HepG2 (cell line): ENCODE measurements around the gene MED10. TPM values are rescaled to one million over a fixed set of nuclear protein-coding genes. Genes with fewer than 3 reads are reported as not detected.

Experiments
- ATAC-seq: fragments of 200-7000 bp; cut with Tn5 transposase; 3 replicates; pipeline ENCODE4 v1.9.1; 2020; ENCODE audit warnings: mild to moderate bottlenecking, moderate library complexity
- BruUV-seq: library from RNA; stranded (reverse); fragments of 400-500 nt; replicated peaks from 2 replicates; lab custom pipeline; 2021; lab: Mats Ljungman, UMichigan
- CTCF ChIA-PET: fragments of 300-600 bp; formaldehyde crosslinking; extraction: SDS; loops from one replicate; lab custom pipeline; 2021; ENCODE audit warnings: low total read pairs, inconsistent platforms, low intra/inter-chr PET ratio; lab: Yijun Ruan, JAX
- POLR2A ChIA-PET: fragments of 350-600 bp; sonication (Branson Sonifier 250); formaldehyde crosslinking; loops from one replicate; lab custom pipeline; 2020; ENCODE audit warnings: antibody characterized with exemption, inconsistent platforms; lab: Yijun Ruan, JAX
- DNase-seq: peaks from one replicate; pipeline ENCODE4 v3.0.0-alpha.2; 2015; ENCODE audit warnings: low spot score
- FAIRE-seq: peaks from 3 replicates; lab custom pipeline; 2011; peaks lifted over from hg19 to GRCh38; lab: Jason Lieb, UNC
- H2AFZ ChIP-seq: one replicate; pipeline ENCODE4 v1.6.1; 2011; ENCODE audit warnings: low read length, inconsistent platforms
- H3K27ac ChIP-seq: fragments of 300-600 bp; 3 replicates; pipeline ENCODE4 v1.8.0; 2011; ENCODE audit warnings: mixed run types, mild to moderate bottlenecking, mixed read lengths, low read length, inconsistent platforms; ENCODE audit not compliant: insufficient read depth; ENCODE audit errors: extremely low read length
- H3K27me3 ChIP-seq, 2 experiments: fragments of 200-600 bp in 1 of 2; 2 replicates in 1 of 2; 3 replicates in 1 of 2; pipeline versions ENCODE4 v1.6.0 to v1.8.0; 2011; ENCODE audit warnings: low read length in 2 of 2, mild to moderate bottlenecking in 2 of 2, moderate library complexity in 2 of 2, inconsistent platforms in 1 of 2; ENCODE audit not compliant: insufficient read depth in 2 of 2, control insufficient read depth in 1 of 2
- H3K36me3 ChIP-seq, 2 experiments: fragments of 200-600 bp in 1 of 2; replicated peaks in 1 of 2; 2 replicates in 1 of 2; 3 replicates in 1 of 2; pipeline versions ENCODE4 v1.5.1 to v1.8.0; 2011; ENCODE audit warnings: low read length in 2 of 2, inconsistent platforms in 1 of 2; ENCODE audit not compliant: insufficient read depth in 2 of 2, control insufficient read depth in 1 of 2
- H3K4me1 ChIP-seq: 2 replicates; pipeline ENCODE4 v1.5.1; 2012; ENCODE audit warnings: low read length, inconsistent platforms; ENCODE audit not compliant: insufficient read depth
- H3K4me2 ChIP-seq: 2 replicates; pipeline ENCODE4 v1.6.0; 2011; ENCODE audit warnings: low read depth, low read length, inconsistent platforms
- H3K4me3 ChIP-seq, 3 experiments: fragments of 200-600 bp in 1 of 3; sonication (generic), shearing (Covaris generic) in 1 of 3; replicated peaks in 1 of 3; 2 replicates each; pipeline ENCODE4 v1.5.1; 2011 to 2016; ENCODE audit warnings: low read length in 3 of 3, inconsistent platforms in 2 of 3, low read depth in 2 of 3, mild to moderate bottlenecking in 2 of 3, control low read depth in 1 of 3, mixed read lengths in 1 of 3; ENCODE audit not compliant: insufficient read depth in 1 of 3
- H3K79me2 ChIP-seq: one replicate; pipeline ENCODE4 v1.6.1; 2011; ENCODE audit warnings: low read length, inconsistent platforms; ENCODE audit not compliant: insufficient read depth
- H3K9ac ChIP-seq: 2 replicates; pipeline ENCODE4 v1.6.0; 2011; ENCODE audit warnings: mild to moderate bottlenecking, low read depth, low read length, inconsistent platforms; ENCODE audit not compliant: insufficient read depth
- H3K9me3 ChIP-seq: 2 replicates; pipeline ENCODE4 v1.5.1; 2012; ENCODE audit warnings: mild to moderate bottlenecking, low read length
- H4K20me1 ChIP-seq: 2 replicates; pipeline ENCODE4 v1.6.0; 2011; ENCODE audit warnings: inconsistent platforms, mild to moderate bottlenecking, low read length, moderate library complexity; ENCODE audit not compliant: insufficient read depth
- AHR ChIP-seq: IDR thresholded peaks from 2 replicates; pipeline ENCODE4 v1.6.1; 2018; ENCODE audit warnings: missing genetic modification reagents, missing compliant biosample characterization
- CEBPG ChIP-seq: IDR thresholded peaks from 2 replicates; pipeline ENCODE4 v1.6.1; 2016
- CENPX ChIP-seq: sonication (generic); formaldehyde crosslinking; IDR thresholded peaks from 2 replicates; pipeline ENCODE4 v1.9.0; 2021; ENCODE audit warnings: mild to moderate bottlenecking, missing genetic modification reagents, moderate library complexity
- GATAD1 ChIP-seq: IDR thresholded peaks from 2 replicates; pipeline ENCODE4 v1.6.1; 2016; ENCODE audit warnings: missing genetic modification reagents, missing compliant biosample characterization
- HOXA9 ChIP-seq: sonication (generic); formaldehyde crosslinking; IDR thresholded peaks from 2 replicates; pipeline ENCODE4 v1.8.1; 2022; ENCODE audit warnings: missing genetic modification reagents, mild to moderate bottlenecking, moderate library complexity, borderline replicate concordance
- IRF2 ChIP-seq: IDR thresholded peaks from 2 replicates; pipeline ENCODE4 v1.6.1; 2018; ENCODE audit warnings: missing genetic modification reagents, missing compliant biosample characterization
- RBAK ChIP-seq: sonication (generic); formaldehyde crosslinking; IDR thresholded peaks from 2 replicates; pipeline ENCODE4 v1.5.1; 2020; ENCODE audit warnings: mild to moderate bottlenecking, missing genetic modification reagents
- TEAD3 ChIP-seq: optimal IDR thresholded peaks from 2 replicates; pipeline ENCODE3; 2016; ENCODE audit warnings: borderline replicate concordance
- THAP11 ChIP-seq: IDR thresholded peaks from 2 replicates; pipeline ENCODE4 v1.6.1; 2016; ENCODE audit warnings: missing biosample characterization, missing genetic modification reagents
- WIZ ChIP-seq: sonication (generic); formaldehyde crosslinking; IDR thresholded peaks from 2 replicates; pipeline ENCODE4 v1.5.1; 2020; ENCODE audit warnings: mild to moderate bottlenecking, missing genetic modification reagents
- ZNF142 ChIP-seq: sonication (generic); formaldehyde crosslinking; IDR thresholded peaks from 2 replicates; pipeline ENCODE4 v1.4.0; 2020; ENCODE audit warnings: missing genetic modification reagents
- ZNF281 ChIP-seq: sonication (generic); formaldehyde crosslinking; IDR thresholded peaks from 2 replicates; pipeline ENCODE4 v1.4.0; 2020; ENCODE audit warnings: missing genetic modification reagents, borderline replicate concordance
- ZNF367 ChIP-seq: sonication (generic); formaldehyde crosslinking; IDR thresholded peaks from 2 replicates; pipeline ENCODE4 v1.4.0; 2020; ENCODE audit warnings: missing genetic modification reagents, borderline replicate concordance
- WGBS: methylation state at CpG from one replicate; pipeline ENCODE4 v1.1.6; 2017; ENCODE audit warnings: low lambda C conversion rate; 5-methylcytosine and 5-hydroxymethylcytosine counted together
- in situ Hi-C: cut with HindIII; loops from 2 replicates; pipeline ENCODE4 v1.10.0; 2017; ENCODE audit warnings: low pct_unique_long_range_greater_than_20kb; ENCODE audit not compliant: extremely low pct_ligation_motif_present
- intact Hi-C: fragments of 100-400 bp; cut with micrococcal nuclease; formaldehyde crosslinking; loops from one replicate; pipeline ENCODE4 v1.10.0; 2022; ENCODE audit not compliant: unreplicated experiment
- polyA plus RNA-seq, 8 experiments: library from polyadenylated mRNA; depleted of rRNA in 3 of 8; stranded (reverse) in 7 of 8; unstranded in 1 of 8; fragments of >200 nt; fragmentation: Illumina TruSeq in 4 of 8; extraction: Trizol in 4 of 8; gene quantifications; 2 replicates each; pipeline versions ENCODE4 v1.2.1 to v1.2.3, GENCODE V29; 2011 to 2016; ENCODE audit warnings: low read depth in 4 of 8, missing spikeins in 1 of 8, mixed read lengths in 1 of 8; ENCODE audit not compliant: insufficient read depth in 1 of 8
- total RNA-seq, 5 experiments: library from RNA; depleted of rRNA; stranded (reverse); fragments of >200 nt; fragmentation: Illumina TruSeq; extraction: Trizol; gene quantifications; 2 replicates each; pipeline ENCODE4 v1.2.3, GENCODE V29; 2016; ENCODE audit warnings: low read depth in 1 of 5
- TF ChIP-seq, protein P1 (sequence below): sonication (generic); formaldehyde crosslinking; IDR thresholded peaks from 2 replicates; pipeline ENCODE4 v1.4.0; 2020; ENCODE audit warnings: missing genetic modification reagents

Gene MED10
- total and polyA plus RNA-seq, 2 of the 13 experiments (the other 11 are each of a cell fraction or from before 2014, with no cell fraction given), result 11.2 to 23.7 TPM

DNA sequence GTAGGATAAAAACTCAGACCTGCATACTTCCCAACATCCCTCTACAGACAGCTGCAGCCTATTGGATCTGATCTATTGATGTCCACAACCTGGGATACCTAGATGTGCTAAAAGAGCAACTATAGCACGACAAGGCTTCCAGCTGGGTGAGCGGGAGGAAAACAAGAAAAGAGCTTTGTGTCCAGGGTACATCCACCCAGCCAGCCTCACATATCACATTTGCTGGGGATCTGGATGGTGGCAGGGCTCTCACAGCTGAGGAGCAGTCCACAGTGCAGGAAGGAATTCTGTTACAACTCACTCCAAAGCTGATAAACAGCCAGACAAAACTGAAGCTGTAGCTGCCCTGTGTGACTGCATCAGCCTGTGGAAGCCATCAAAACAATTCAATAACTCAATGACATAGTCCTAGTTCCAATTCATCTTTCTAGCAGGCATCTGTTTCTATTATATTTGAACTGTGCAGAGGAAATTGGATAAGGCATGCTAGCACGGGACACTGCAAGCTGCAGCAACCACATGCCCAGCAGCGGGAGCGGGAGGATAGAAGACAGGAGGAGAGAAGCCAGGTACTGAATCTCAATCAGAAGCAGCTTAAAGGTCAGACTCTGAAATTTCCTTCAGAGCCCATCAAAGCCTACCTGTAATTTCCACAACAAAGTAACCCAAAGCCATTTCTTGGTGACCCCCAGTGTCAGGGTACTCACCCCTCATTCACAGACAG lies 45.0 kb downstream of the MED10 start (continued):
- TF ChIP-seq ZNF281 (CRISPR knock-in tag), result no peak
- TF ChIP-seq, protein P1, sequence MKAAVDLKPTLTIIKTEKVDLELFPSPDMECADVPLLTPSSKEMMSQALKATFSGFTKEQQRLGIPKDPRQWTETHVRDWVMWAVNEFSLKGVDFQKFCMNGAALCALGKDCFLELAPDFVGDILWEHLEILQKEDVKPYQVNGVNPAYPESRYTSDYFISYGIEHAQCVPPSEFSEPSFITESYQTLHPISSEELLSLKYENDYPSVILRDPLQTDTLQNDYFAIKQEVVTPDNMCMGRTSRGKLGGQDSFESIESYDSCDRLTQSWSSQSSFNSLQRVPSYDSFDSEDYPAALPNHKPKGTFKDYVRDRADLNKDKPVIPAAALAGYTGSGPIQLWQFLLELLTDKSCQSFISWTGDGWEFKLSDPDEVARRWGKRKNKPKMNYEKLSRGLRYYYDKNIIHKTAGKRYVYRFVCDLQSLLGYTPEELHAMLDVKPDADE, result no peak

DNA sequence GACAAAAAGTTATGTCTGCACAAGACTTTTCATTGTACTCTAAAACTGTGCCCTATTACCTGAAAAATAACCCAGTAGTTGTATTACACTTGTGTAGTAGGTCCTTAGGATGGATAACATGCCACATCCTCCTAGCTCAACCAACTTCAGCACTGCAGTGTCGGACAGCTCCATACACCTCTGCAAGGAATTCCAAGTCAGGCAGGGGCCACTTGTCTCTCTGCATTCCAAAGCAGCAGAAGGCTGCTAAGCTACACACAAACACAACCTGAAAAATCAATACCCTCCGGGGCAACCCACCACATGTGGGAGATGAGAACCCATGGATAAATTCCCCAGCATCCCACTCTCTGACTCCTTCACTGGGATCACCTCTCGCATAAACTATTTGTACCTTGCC lies 50.2 kb downstream of the MED10 start:
- intact Hi-C loops (no loop called here), in situ Hi-C loops (no loop called here)
- Histone ChIP-seq H3K79me2 (no peaks in the 10 kb centered on the region), H3K27ac (no peak overlapping the region), H3K4me2 (no peak overlapping the region), H4K20me1 (no peaks in the 10 kb centered on the region), H3K4me1 (no peaks in the 10 kb centered on the region), H3K27me3 (peaks cover 0 to 1% of the 10 kb centered on the region in 2 experiments; a peak in 2 of 5 replicates), H3K9ac (no peak overlapping the region), H3K9me3 (peaks cover 6% of the 10 kb centered on the region; the same call in 1 of the 2 replicates), H3K36me3 (no peaks in the 10 kb centered on the region), H3K4me3 (no peak overlapping the region), H2AFZ (no peak overlapping the region)
- peak; percentile 12 for DNase-seq
- POLR2A ChIA-PET, result no interaction called here
- no TSS peak for BruUV-seq
- ATAC-seq, result peak; percentile 41; the same call in 1 of the 3 replicates
- CTCF ChIA-PET, result no interaction called here
- 42% methylated on average over 3 of the region's 3 CpGs for WGBS
- FAIRE-seq, result no peak
- no peak for TF ChIP-seq ZNF142
- TF ChIP-seq ZNF367, result no peak
- TF ChIP-seq AHR (CRISPR knock-in tag), result no peak
- no peak for TF ChIP-seq GATAD1 (CRISPR knock-in tag)
- TF ChIP-seq IRF2 (CRISPR knock-in tag), result 0 out of 2 replicates have a peak, but pooled peaks have one; percentile 25
- peak; percentile 50 for TF ChIP-seq TEAD3 (CRISPR knock-in tag)
- no peak for TF ChIP-seq CEBPG (CRISPR knock-in tag)
- TF ChIP-seq RBAK (CRISPR knock-in tag), result peak; percentile 92
- TF ChIP-seq THAP11 (CRISPR knock-in tag), result 0 out of 2 replicates have a peak, but pooled peaks have one; percentile 12
- peak; percentile 84; the same call in 1 of the 2 replicates for TF ChIP-seq WIZ
- TF ChIP-seq HOXA9, result no peak
- no peak for TF ChIP-seq CENPX (CRISPR knock-in tag)
